Thymus (tissue), 11 donors: ENCODE data around the gene NMRAL1. TPM values are rescaled to one million over a fixed set of nuclear protein-coding genes. Genes with fewer than 3 reads are reported as not detected.

Experiments used
- DNase-seq, 9 donors: peaks; one replicate each; pipeline ENCODE4 v3.0.0-alpha.2; 2013; ENCODE audit warnings: low spot score in 9 of 9, low read depth in 6 of 9, missing footprints in 1 of 9
- H3K27ac ChIP-seq, 2 donors: one replicate each; pipeline ENCODE4 v1.5.1; 2013; ENCODE audit warnings: control low read depth in 1 of 2, low read depth in 1 of 2, low read length in 1 of 2, mild to moderate bottlenecking in 1 of 2, moderate library complexity in 1 of 2
- H3K27me3 ChIP-seq, 2 donors: one replicate each; pipeline ENCODE4 v1.5.1; 2013; ENCODE audit warnings: low read length in 1 of 2; ENCODE audit not compliant: control insufficient read depth in 2 of 2, insufficient read depth in 1 of 2
- H3K36me3 ChIP-seq, 2 donors: one replicate each; pipeline ENCODE4 v1.5.1; 2013; ENCODE audit warnings: low read length in 1 of 2, mild to moderate bottlenecking in 1 of 2, moderate library complexity in 1 of 2; ENCODE audit not compliant: control insufficient read depth in 2 of 2, insufficient read depth in 2 of 2
- H3K4me1 ChIP-seq, 2 donors: one replicate each; pipeline ENCODE4 v1.5.1; 2013; ENCODE audit warnings: low read length in 2 of 2; ENCODE audit not compliant: control insufficient read depth in 2 of 2, insufficient read depth in 2 of 2
- H3K4me3 ChIP-seq, 2 donors: one replicate each; pipeline ENCODE4 v1.5.1; 2013; ENCODE audit warnings: low read length in 2 of 2, control low read depth in 1 of 2, mild to moderate bottlenecking in 1 of 2
- H3K9me3 ChIP-seq, 2 donors: one replicate each; pipeline ENCODE4 v1.5.1; 2013; ENCODE audit warnings: low read length in 1 of 2, mild to moderate bottlenecking in 1 of 2; ENCODE audit not compliant: control insufficient read depth in 2 of 2, insufficient read depth in 1 of 2
- WGBS: extraction: QIAGEN DNeasy Blood & Tissue Kit; methylation state at CpG from one replicate; pipeline ENCODE4 v1.1.7; 2013; 5-methylcytosine and 5-hydroxymethylcytosine counted together
- polyA plus RNA-seq: library from polyadenylated mRNA; stranded (reverse); fragments of 200-250 nt; gene quantifications from one replicate; pipeline ENCODE4 v1.2.3, GENCODE V29; 2013
- total RNA-seq: library from RNA; stranded (reverse); fragments of 120-200 nt; gene quantifications from one replicate; pipeline ENCODE4 v1.2.4, GENCODE V29; 2013
- donor health status: healthy.

NMRAL1 gene
- total and polyA plus RNA-seq, 2 donors, result 44.9 to 57.4 TPM

GRCh38 chr16:4412854-4413253 lies 61.6 kb downstream of the NMRAL1 start:
- peaks cover 34 to 43% of the 10 kb centered on the region in 2 donors for H3K36me3 ChIP-seq
- no peak overlapping the region for H3K4me3 ChIP-seq
- no peak for DNase-seq
- H3K9me3 ChIP-seq, result no peaks in the 10 kb centered on the region
- H3K27me3 ChIP-seq, result no peaks in the 10 kb centered on the region
- peaks cover 5 to 23% of the 10 kb centered on the region in 2 donors for H3K4me1 ChIP-seq
- WGBS, result 97% methylated on average over 4 of the region's 4 CpGs
- peak overlapping the region in 1 of 2 donors; percentile 20 for H3K27ac ChIP-seq

DNA sequence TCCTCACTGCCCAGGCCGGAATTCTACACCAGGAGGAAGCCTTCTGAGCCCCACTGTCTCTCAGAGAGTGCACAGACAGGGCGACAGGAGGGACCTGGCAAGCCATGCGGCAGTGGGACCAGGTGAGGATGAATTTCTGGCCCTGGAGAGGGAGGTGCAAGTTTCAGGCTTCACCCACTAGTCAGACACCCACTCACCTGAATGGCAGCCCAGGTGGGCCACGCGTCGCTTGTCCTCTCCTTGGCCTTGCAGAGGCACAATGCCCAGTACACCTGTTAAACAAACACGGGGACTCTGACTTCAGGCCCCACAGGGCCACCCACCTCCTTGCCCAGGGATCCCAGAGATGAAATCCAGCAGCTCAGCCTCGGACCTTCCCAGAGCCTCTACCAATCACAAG lies 62.3 kb downstream of the NMRAL1 start:
- Histone ChIP-seq H3K4me1 (peaks cover 3 to 20% of the 10 kb centered on the region in 2 donors), H3K27ac (no peak overlapping the region)

More for the DNA sequence above, 62.3 kb downstream of the NMRAL1 start:
- H3K4me3 ChIP-seq, result no peak overlapping the region
- peaks cover 38 to 49% of the 10 kb centered on the region in 2 donors for H3K36me3 ChIP-seq
- no peaks in the 10 kb centered on the region for H3K27me3 ChIP-seq
- H3K9me3 ChIP-seq, result no peaks in the 10 kb centered on the region
- WGBS, result 99% methylated on average over 8 of the region's 8 CpGs
- no peak for DNase-seq

Other genes with a start within 250 kb of the NMRAL1 start
- gene SRL, start 232.5 kb downstream of the NMRAL1 start, total RNA-seq, result 1.4 TPM
- gene SRL, start 232.5 kb downstream of the NMRAL1 start, polyA plus RNA-seq, result 1.1 TPM
- 13.0 TPM for gene TFAP4, start 201.6 kb downstream of the NMRAL1 start, total RNA-seq
- gene TFAP4, start 201.6 kb downstream of the NMRAL1 start, polyA plus RNA-seq, result 8.7 TPM
- gene GLIS2, start 158.6 kb downstream of the NMRAL1 start, total RNA-seq, result 0.85 TPM
- gene GLIS2, start 158.6 kb downstream of the NMRAL1 start, polyA plus RNA-seq, result 3.0 TPM
- 33.2 TPM for gene PAM16, start 123.3 kb downstream of the NMRAL1 start, total RNA-seq
- gene PAM16, start 123.3 kb downstream of the NMRAL1 start, polyA plus RNA-seq, result 86.9 TPM
- 1.2 TPM for gene VASN, start 102.8 kb downstream of the NMRAL1 start, total RNA-seq
- 3.6 TPM for gene VASN, start 102.8 kb downstream of the NMRAL1 start, polyA plus RNA-seq
- 21.6 TPM for gene CORO7, start 58.0 kb downstream of the NMRAL1 start, total RNA-seq
- gene CORO7, start 58.0 kb downstream of the NMRAL1 start, polyA plus RNA-seq, result 63.7 TPM
- 25.8 TPM for gene DNAJA3, start 48.8 kb downstream of the NMRAL1 start, total RNA-seq
- gene DNAJA3, start 48.8 kb downstream of the NMRAL1 start, polyA plus RNA-seq, result 28.4 TPM
- 54.0 TPM for gene HMOX2, start 1.8 kb upstream of the NMRAL1 start, total RNA-seq
- gene HMOX2, start 1.8 kb upstream of the NMRAL1 start, polyA plus RNA-seq, result 38.3 TPM
- gene CDIP1, start 64.1 kb upstream of the NMRAL1 start, total RNA-seq, result 15.7 TPM
- 24.9 TPM for gene CDIP1, start 64.1 kb upstream of the NMRAL1 start, polyA plus RNA-seq
- 0.05 TPM for gene C16orf96, start 81.7 kb upstream of the NMRAL1 start, total RNA-seq
- gene C16orf96, start 81.7 kb upstream of the NMRAL1 start, polyA plus RNA-seq, result 0.05 TPM
- 5.9 TPM for gene UBALD1, start 140.3 kb upstream of the NMRAL1 start, total RNA-seq
- 20.4 TPM for gene UBALD1, start 140.3 kb upstream of the NMRAL1 start, polyA plus RNA-seq
- 8.4 TPM for gene MGRN1, start 150.2 kb upstream of the NMRAL1 start, total RNA-seq
- gene MGRN1, start 150.2 kb upstream of the NMRAL1 start, polyA plus RNA-seq, result 16.0 TPM
- 35.4 TPM for gene NUDT16L1, start 218.9 kb upstream of the NMRAL1 start, total RNA-seq
- gene NUDT16L1, start 218.9 kb upstream of the NMRAL1 start, polyA plus RNA-seq, result 37.1 TPM